Posterior vena cava (tissue), 2 donors: ENCODE data around the gene ITPRIP. TPM values are rescaled to one million over a fixed set of nuclear protein-coding genes. Genes with fewer than 3 reads are reported as not detected.

Source experiments
- DNase-seq: peaks from one replicate; pipeline ENCODE4 v3.0.0-alpha.2; 2020; ENCODE audit warnings: low spot score
- intact Hi-C, 2 donors: fragments of 100-400 bp; cut with DNase I; formaldehyde crosslinking; loops; one replicate each; pipeline versions ENCODE4 v1.14.1 to v1.14.2; 2022 to 2023
- total RNA-seq, 2 donors: library from RNA; stranded (reverse); fragmentation: NEBNext Ultra II Directional; extraction: Animal tissue kit (Norgen Biotek cat#: 25700); gene quantifications; one replicate each; pipeline ENCODE4 v1.2.1, GENCODE V29; 2021
- donor health status: DM: yes; HTN: yes; CAD: no.
- donor health status: DM: yes; HTN: yes; CAD: no.

Gene ITPRIP
- total RNA-seq, 2 donors from 2014 or later, result 22.4 to 36.8 TPM

DNA sequence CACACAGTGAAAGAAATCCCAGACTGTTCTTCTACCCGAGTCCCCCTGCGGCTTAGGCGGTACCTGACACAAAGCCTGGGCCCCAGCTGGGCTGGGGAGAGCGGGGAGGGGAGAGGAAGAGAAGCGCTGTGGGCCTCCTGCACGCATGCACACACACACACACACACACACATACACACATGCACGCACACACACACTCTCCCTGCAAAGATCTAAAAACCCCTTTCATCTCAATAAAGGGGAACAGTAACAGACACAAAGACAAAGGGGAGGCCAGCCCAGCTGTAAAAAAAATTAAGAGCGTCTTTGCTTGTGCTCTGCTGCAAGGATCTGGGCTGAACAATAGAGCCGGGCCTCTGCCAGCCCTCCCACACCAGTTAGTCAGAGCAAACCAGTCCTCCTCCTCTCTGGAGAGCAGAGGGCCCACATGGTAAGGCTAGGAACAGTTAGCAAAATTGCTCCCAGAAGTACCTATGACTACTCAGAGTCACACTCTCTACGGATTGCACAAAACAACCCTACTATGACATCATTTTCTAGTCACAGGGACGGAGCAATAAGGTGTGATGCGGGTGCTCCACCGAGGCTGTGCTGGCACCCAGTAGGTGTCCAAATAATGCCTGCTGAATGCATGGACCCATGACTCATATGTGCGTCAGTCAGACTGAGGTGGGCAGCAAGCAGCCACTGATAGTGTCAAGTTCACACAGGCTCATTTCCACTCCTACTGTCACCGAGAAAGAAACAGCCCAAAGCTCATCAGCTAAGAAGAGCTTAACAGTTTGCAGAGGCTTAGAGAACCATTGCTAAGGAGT is 9.2 kb downstream of the ITPRIP start:
- intact Hi-C loops, result no loop called here
- peak; percentile 93 for DNase-seq

DNA sequence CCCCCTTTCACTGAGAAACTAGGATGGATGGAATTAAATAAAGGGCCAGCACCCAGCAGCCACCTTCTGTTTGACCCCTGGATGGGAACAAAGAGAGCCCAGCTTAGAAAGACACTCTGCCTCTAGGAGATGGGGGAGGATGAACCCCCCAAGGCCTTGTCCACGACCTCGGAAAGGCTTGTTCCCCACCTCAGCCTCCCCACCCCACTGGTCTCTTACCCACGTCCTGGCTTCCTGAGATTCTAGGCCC is 9.7 kb downstream of the ITPRIP start:
- intact Hi-C loops, result no loop called here
- no peak for DNase-seq

DNA sequence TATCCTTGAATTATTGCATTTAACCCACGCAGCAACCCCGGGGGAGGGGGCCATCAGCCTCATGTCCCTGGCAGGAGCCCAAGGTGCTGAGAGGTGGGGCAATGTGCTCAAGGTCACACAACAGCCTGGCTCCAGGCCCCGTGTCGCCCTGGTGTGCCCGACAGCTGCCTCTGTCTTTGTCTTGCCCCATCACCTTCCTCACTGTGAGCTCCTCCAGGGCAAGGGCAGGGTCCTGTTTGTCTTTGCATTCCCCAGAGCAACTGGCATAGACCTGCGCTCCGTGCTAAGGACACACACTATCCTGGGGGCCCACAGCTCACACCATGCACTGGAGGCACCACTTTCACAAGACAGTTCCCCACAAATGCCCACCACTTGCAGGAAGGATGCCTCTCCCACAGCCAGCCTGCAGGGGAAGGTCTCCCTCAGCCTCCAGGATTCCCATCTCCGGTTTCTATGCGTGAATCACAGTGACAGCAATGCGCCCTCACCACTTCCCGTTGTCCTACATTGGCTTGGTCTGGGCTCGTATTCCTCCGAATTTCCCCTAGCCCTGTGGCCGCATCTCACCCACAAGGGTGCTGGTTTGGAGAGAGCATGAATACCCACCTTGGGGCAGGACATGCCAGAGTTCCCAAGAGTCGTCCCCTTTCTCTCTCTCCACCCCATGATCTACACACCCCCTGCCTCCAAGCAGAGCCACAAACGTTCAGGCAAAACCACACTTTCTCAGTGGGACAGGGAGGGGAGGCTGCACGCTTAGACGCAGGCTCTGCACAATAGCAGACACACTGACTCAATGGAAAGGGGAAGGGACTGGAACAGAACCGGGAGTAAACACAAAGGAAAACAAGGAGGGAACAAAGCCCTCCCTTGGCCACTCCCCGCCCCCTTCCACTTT is 10.3 kb downstream of the ITPRIP start:
- intact Hi-C loops, result no loop called here
- DNase-seq, result no peak

DNA sequence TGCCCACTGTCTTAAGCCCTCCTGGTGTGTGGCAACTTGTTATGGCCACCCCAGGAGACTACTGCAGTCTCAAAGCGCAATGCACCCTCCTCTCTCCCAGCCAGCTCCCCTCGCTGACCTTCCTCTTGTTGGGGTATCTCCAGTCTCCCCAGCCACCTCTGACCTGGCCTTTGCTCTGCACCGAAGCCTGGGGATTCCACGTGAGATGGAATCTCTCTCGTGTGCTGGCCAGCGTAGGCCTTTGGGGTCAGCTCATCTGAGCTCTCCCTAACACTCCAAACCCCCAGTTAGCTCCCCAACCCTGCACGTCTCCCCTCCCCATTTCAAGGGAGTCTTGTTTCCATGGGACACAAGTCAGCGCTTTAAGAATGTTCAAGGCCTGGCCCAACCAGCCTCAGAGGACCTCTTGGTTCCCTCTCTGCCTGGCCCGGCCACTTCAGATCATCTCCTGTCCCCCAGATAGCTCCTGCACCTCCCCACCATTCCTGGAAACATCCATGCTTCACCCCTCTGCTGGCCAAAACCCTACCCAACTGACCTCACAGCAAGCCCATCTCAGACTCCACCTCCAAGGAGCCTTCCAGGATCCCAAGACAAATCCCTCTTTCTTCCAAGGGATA is 11.2 kb downstream of the ITPRIP start:
- intact Hi-C loops, result no loop called here
- no peak for DNase-seq

DNA sequence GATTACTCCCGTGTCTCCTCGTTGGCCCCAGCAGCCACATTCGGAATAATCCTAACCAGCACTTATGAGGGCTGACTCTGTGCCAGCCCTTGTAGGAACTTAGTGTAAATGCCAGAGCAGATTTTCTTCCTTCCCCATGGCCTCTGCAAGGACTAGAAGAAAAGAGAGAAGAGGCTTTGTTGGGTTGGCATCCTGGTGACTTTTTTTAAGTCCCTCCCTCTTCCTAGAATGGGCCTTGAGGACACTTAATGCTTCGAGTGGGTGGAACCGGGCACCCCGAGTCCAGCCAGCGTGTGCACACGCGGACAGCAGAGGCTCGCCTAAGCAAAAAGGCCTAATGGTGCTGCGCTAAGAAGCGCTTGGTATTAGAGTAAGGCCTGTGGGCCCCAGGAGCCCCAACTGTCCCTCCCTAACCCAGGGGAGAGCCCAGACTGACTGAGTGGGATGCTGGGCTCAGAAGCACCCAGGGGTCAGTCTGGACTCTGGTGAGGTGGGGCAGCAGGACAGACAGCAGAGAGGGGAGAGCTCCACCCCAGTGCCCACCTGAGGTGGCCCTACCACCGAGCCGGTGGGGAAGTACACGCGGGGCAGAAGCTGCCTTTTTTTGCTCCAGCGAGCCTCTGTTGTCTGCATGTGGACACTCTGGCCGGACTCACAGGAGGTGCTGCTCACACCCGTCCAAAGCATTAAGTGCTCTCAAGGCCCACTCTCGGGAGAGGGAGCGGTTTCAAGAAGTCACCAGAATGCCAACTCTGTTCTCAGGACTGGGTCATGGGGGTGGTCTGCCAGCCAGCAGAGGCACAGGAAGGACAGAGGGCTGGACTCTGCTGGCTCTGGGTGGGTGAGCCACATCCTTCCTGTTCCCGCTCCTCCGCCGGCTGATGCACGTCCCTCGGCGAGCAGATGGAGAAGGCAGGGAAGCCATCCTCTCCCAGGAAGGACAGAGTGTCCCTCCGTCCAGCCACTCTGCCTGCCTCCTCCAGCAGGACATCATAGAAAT is 12.5 kb downstream of the ITPRIP start:
- DNase-seq, result peak; percentile 91

DNA sequence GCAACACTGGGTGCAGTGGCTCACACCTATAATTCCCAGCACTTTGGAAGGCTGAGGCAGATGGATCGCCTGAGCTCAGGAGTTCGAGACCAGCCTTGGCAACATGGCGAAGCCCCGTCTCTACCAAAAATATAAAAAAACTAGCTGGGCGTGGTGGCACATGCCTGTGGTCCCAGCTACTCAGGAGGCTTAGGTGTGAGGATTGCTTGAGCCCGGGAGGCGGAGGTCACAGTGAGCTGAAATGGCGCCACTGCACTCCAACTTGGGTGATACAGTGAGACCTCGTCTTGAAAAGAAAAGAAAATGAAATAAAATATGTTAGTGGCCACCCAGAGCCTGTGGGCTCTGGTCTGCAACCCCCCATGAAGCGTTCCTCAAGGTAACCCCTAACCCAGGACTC is 13.3 kb downstream of the ITPRIP start:
- intact Hi-C loops, result no loop called here
- no peak for DNase-seq

More for the DNA sequence above, 12.5 kb downstream of the ITPRIP start:
- intact Hi-C loops, result no loop called here

DNA sequence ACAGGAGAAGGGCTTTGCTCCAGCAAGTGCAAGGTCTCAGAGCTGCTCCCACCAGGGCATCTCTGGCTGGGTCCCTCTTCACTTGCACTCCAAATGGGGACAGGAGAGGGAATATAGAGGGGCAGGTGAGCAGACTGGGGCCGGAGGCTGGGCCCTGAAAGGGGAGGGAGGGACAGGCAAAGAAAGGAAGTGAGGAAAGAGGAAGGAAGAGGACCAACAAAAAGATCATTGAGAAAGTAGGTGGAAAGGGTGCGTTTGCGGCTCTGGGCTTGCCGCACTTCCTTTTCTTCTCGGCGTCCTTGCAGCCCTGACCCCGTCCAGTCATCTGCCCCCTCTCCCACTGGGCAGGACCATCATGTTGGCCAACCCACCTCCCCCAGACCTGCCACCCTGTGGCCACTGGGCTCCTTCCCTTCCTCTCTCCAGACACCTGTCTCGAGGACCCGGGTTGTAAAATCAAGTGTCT is 14.0 kb downstream of the ITPRIP start:
- intact Hi-C loops, result no loop called here
- no peak for DNase-seq

DNA sequence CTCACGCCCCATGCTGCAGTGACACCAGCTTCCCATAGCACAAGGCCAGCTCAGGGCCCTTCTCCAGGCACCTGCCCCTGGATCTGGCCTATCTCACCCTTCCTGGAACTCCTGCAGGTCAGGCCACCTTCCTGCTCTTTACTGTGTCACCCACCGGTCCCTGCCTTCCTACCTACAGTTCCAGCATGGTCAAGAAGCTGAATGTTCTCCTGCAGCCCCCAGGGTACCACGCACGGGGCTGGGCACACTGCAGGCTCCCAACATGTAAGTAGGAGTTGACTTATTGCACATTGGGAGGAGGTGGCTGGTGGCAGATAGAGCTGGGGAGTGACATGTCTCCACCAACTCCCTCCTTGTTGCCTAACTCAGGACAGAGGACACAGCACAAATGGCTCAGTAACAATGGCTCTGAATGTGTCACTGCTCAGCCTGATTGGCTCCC is 14.5 kb downstream of the ITPRIP start:
- DNase-seq, result no peak
- intact Hi-C loops, result no loop called here

DNA sequence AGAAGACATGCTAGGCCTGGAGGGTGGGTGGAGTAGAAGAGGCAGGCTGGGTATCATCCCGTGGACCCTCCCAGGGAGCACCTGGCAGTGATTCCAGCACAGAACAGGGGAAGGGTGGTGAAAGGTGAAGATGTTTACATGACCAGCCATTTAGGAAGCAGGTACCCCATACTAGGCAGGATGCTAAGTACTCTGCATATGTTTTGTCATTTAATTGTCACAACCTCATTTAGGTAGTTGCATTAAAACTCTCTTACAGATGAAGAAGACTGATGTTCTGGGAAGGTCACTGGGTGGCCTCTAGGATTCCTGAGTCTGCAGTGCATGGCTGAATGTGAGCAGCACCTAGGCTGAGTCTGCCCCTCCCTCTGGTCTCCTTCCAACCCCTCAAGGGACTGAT is 15.2 kb downstream of the ITPRIP start:
- DNase-seq, result no peak

DNA sequence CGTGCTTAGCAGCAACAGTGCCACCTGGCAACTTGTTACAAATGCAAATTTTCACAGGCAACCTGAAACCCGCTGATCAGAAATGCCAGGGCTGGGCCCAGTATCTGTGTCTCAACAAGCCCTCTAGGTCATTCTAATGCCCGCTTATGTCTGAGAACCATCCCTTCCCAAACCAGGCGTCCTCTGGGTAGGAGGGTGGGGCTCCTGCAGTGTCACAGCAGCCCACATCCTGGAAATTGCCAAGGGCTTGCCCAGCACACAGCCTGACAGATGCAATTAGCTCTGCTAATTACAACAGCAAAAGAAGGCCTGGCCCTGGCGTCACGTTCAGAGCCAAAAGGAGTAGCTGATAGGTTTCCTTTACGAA is 15.9 kb downstream of the ITPRIP start:
- DNase-seq, result peak; percentile 79
- intact Hi-C loops, result no loop called here

More for the DNA sequence above, 15.2 kb downstream of the ITPRIP start:
- intact Hi-C loops, result no loop called here

DNA sequence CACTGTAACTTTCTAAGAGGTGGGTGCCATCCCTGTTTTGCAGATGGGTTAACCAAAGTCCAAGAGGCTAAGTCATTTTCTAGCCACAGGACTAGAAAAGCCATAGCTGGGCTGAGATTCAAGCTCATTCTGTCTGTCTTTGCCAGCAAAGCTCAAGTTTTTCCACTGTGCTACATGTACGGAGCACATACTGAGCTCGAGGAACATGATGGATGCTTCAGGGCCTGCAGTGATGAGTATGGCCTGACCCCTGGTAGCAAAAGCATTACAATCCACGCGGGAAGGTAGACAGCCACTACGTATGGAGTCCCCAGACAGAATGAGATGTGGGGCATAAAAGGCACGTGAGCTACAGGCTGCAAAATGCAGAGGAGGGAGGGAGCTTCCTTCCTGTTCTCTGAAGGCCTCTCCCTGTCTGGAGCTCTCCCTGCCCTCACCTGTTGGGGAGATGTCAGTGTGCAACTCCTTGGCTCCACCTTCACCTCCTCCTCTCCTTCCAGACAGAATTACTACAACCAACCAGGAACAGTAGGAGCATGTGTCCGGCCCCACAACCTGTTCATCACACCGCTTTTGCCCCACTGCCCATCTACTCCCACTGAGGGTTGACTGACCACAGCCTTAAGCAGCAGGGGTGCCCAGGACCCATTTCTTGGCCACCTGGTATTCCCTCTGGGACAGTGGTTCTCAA is 16.4 kb downstream of the ITPRIP start:
- intact Hi-C loops, result no loop called here

DNA sequence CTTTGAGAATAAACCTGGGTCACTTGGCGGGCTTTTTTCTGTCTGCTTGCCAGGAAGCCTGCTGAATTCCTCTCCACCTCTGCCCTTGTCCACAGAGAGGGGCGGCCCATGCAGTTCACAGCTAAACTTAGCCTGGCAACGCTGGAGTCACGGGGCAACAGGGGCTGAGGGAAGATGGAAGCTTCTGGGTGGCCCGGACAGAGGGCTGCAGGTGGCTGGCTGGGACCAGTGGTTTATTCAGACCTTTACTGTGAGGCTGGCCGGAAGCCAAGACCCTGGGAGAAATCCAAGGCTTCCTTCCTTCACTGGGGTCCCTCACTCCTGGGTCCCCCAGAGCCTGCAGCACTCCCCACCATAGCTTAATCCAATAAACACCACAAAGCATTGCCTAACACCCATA is 17.0 kb downstream of the ITPRIP start:
- no peak for DNase-seq
- intact Hi-C loops, result no loop called here

More for the DNA sequence above, 16.4 kb downstream of the ITPRIP start:
- no peak for DNase-seq

DNA sequence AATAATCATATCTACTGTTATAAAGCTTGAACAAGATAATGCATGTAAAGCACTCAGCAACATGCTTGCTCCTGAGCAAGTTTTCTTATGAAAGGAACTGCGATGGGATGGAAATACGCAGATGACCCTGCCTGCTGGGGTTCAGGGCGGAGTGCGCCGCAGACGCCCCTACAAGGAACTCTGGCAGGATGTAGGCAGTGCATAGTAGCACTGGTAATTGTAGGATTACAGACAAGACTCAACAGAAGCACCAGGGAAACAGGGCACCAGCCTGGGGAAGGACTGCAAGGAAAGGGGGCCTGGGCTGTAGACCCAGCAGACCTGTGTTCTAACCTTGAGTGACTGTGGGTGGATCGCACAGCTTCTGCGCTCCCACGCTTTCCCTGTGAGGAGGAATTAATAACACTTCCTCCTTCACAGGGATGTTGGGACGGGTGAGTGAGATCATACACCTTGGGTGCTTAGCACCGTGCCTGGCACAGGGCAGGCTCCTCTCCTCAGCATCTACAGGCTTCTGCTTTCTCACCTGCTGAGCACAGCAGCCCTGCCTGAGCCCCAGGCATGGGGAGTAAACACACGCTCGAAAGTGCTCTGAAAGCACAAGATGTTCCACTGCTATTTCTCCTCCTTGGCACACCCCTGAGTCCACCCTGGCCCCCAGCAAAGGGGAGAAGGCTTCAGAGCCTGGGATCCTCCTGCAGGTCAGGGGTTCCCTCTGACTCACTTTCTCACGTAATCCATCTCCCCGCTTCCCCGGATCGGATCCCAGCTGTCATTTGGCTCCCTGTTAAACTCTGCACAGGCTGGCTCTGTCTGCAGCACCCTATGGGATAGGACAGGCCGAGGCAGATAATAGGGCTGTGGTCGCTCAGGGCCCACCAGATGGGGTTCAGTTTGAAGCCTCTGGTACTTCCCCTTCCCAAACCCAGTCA is 19.2 kb downstream of the ITPRIP start:
- peak; percentile 74 for DNase-seq
- intact Hi-C loops, result no loop called here

DNA sequence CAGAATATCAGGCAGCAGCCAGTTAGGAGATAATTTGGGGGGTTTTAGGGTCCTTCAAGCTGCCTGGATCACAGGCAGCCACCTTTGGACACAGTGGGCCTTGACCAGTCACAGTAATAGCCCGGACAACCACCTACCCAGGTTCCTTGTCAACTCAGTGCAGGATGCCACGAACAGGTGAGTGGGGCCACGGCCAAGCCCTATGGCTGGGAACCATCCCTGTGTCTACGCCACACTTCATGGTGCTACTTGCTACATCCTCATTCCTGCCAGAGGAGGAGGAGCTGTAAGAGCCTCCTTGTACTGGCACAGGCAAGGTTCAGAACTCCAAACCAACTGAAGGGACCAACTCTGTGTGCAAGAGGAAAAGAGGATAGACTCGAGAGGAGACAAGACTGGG is 19.9 kb downstream of the ITPRIP start:
- intact Hi-C loops, result no loop called here
- no peak for DNase-seq

DNA sequence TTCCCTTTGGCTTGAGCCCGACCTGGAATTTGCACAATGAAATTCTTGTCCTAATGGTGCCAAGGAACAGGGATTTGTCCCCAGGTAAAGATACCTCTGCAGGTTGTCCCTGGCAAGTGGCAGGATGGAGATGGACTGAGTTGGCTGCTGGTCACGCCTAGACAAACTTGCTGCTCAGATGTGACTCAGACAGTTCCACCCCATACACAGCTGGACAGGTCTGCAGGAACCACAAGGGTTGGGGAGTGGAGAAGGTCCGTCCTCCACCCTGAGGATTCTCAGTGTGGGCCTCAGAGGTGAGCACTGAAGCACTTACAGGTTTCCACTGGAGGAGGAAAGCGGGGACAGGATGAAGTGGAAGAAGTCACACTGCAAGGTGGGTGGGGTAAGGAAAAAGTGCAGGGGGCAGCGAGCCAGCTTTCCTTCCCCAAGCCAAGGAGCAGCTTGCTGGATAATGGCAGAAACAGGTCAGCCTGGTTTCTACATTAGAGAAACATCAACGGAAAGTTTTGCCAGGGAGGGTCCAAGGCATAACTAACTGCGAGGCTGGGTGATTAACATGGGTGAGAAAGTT is 20.5 kb downstream of the ITPRIP start:
- no peak for DNase-seq
- intact Hi-C loops, result no loop called here

DNA sequence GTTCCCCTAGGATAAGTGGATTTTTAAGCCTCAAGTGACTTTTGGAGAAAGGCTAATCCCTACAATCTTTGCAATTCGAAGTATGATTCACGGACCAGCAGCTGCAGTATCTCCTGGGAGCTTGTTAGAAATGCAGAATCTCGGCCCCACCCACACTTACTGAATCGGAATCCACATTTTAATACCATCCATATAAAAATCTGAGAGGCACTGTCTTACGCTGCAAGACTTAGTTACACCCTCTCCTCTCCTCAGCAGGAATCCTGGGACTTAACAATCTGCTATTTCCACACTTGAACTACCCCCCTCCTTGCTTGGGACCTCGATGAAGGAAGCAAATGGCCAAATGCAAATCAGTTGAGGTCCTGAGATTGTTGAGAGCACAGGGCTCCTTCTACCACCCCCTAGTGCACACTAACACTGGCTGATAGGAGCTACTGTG is 21.0 kb downstream of the ITPRIP start:
- intact Hi-C loops, result no loop called here
- DNase-seq, result no peak
